ENCODE data around the gene TSPAN9. TPM values are rescaled to one million over a fixed set of nuclear protein-coding genes. Genes with fewer than 3 reads are reported as not detected.

Gene TSPAN9
- total RNA-seq, 1 experiment from 2014 or later = 17.1 TPM

- DNase-seq (ENCODE audit: low read depth) = peak; percentile 64
Measured at GRCh38 chr12:3123729-3124128, 46.5 kb downstream of the TSPAN9 start.

- DNase-seq (ENCODE audit: low read depth) = no peak
Measured at GRCh38 chr12:3124917-3125316, 47.7 kb downstream of the TSPAN9 start.

GRCh38 chr12:3125674-3126073, 48.5 kb downstream of the TSPAN9 start:
- no peak for DNase-seq (ENCODE audit: low read depth)

GRCh38 chr12:3127832-3128231, 50.7 kb downstream of the TSPAN9 start:
- no peak for DNase-seq (ENCODE audit: low read depth)

GRCh38 chr12:3128498-3129293, 51.5 kb downstream of the TSPAN9 start:
- no peak for DNase-seq (ENCODE audit: low read depth)

GRCh38 chr12:3129301-3130056, 52.3 kb downstream of the TSPAN9 start:
- DNase-seq (ENCODE audit: low read depth) = peak; percentile 92

GRCh38 chr12:3130057-3130830, 53.1 kb downstream of the TSPAN9 start:
- DNase-seq (ENCODE audit: low read depth) = peak; percentile 87

GRCh38 chr12:3131129-3131528, 54.0 kb downstream of the TSPAN9 start:
- DNase-seq (ENCODE audit: low read depth) = no peak

- no peak for DNase-seq (ENCODE audit: low read depth)
Measured at GRCh38 chr12:3132636-3133404, 55.6 kb downstream of the TSPAN9 start.

GRCh38 chr12:3133405-3133783, 56.2 kb downstream of the TSPAN9 start:
- no peak for DNase-seq (ENCODE audit: low read depth)

GRCh38 chr12:3134126-3134525, 56.9 kb downstream of the TSPAN9 start:
- DNase-seq (ENCODE audit: low read depth) = no peak

GRCh38 chr12:3134526-3135135, 57.5 kb downstream of the TSPAN9 start:
- no peak for DNase-seq (ENCODE audit: low read depth)

- peak; percentile 67 for DNase-seq (ENCODE audit: low read depth)
Measured at GRCh38 chr12:3135522-3136461, 58.6 kb downstream of the TSPAN9 start.

GRCh38 chr12:3136641-3137267, 59.6 kb downstream of the TSPAN9 start:
- no peak for DNase-seq (ENCODE audit: low read depth)

- no peak for DNase-seq (ENCODE audit: low read depth)
Measured at GRCh38 chr12:3137268-3137781, 60.1 kb downstream of the TSPAN9 start.

GRCh38 chr12:3137814-3138445, 60.8 kb downstream of the TSPAN9 start:
- DNase-seq (ENCODE audit: low read depth) = no peak

- no peak for DNase-seq (ENCODE audit: low read depth)
Measured at GRCh38 chr12:3138941-3139511, 61.8 kb downstream of the TSPAN9 start.

GRCh38 chr12:3139760-3140159, 62.6 kb downstream of the TSPAN9 start:
- DNase-seq (ENCODE audit: low read depth) = no peak
